GM12878 (cell line): Measurements from ENCODE around the gene PARP16. TPM values are rescaled to one million over a fixed set of nuclear protein-coding genes. Genes with fewer than 3 reads are reported as not detected.

Experiments used
- ATAC-seq: fragments of 200-7000 bp; cut with Tn5 transposase; 3 replicates; pipeline ENCODE4 v1.9.1; 2020; ENCODE audit warnings: mild to moderate bottlenecking, moderate library complexity
- BruUV-seq: library from RNA; stranded (reverse); fragments of 400-500 nt; replicated peaks from 2 replicates; lab custom pipeline; 2021; lab: Mats Ljungman, UMichigan
- CTCF ChIA-PET: fragments of 300-600 bp; sonication (Branson Sonifier 250); formaldehyde crosslinking; extraction: SDS; loops from one replicate; lab custom pipeline; 2021; ENCODE audit warnings: inconsistent platforms; lab: Yijun Ruan, JAX
- POLR2A ChIA-PET: fragments of 350-600 bp; formaldehyde crosslinking; extraction: SDS; loops from one replicate; lab custom pipeline; 2021; ENCODE audit warnings: inconsistent platforms; lab: Charles Lee
- RAD21 ChIA-PET: fragments of 300-600 bp; sonication (Branson Sonifier 250); formaldehyde crosslinking; loops from one replicate; lab custom pipeline; 2023; ENCODE audit warnings: antibody characterized with exemption; ENCODE audit not compliant: unreplicated experiment; lab: Charles Lee
- SMC1A ChIA-PET: fragments of 300-600 bp; sonication (Branson Sonifier 250); formaldehyde crosslinking; loops from one replicate; lab custom pipeline; 2023; ENCODE audit not compliant: unreplicated experiment, uncharacterized antibody; lab: Charles Lee
- DNase-seq: peaks from one replicate; pipeline ENCODE4 v3.0.0-alpha.2; 2011; ENCODE audit warnings: low read depth, low spot score
- FAIRE-seq: peaks from 3 replicates; lab custom pipeline; 2011; peaks lifted over from hg19 to GRCh38; lab: Jason Lieb, UNC
- H2AFZ ChIP-seq: 2 replicates; pipeline ENCODE4 v1.6.0; 2011; ENCODE audit warnings: low read depth, low read length, control low read depth; ENCODE audit not compliant: control insufficient read depth
- H3K27ac ChIP-seq: 2 replicates; pipeline ENCODE4 v1.5.1; 2011; ENCODE audit warnings: control low read depth; ENCODE audit not compliant: control insufficient read depth, insufficient read depth
- H3K27me3 ChIP-seq, 2 experiments: replicated peaks in 1 of 2; 2 replicates each; pipeline versions ENCODE4 v1.6.0 to v1.6.1; 2011; ENCODE audit warnings: low read length in 1 of 2; ENCODE audit not compliant: control insufficient read depth in 2 of 2, insufficient read depth in 2 of 2
- H3K36me3 ChIP-seq, 2 experiments: 2 replicates each; pipeline ENCODE4 v1.5.1; 2011; ENCODE audit warnings: low read length in 1 of 2; ENCODE audit not compliant: control insufficient read depth in 2 of 2, insufficient read depth in 2 of 2
- H3K4me1 ChIP-seq: 2 replicates; pipeline ENCODE4 v1.6.1; 2011; ENCODE audit warnings: mild to moderate bottlenecking, low read length, moderate library complexity, mixed read lengths; ENCODE audit not compliant: control insufficient read depth, insufficient read depth
- H3K4me2 ChIP-seq: 2 replicates; pipeline ENCODE4 v1.6.0; 2011; ENCODE audit warnings: control low read depth; ENCODE audit not compliant: control insufficient read depth, insufficient read depth
- H3K4me3 ChIP-seq: fragments of 200-600 bp; sonication (generic); 2 replicates; pipeline ENCODE4 v1.5.1; 2016
- H3K79me2 ChIP-seq: 2 replicates; pipeline ENCODE4 v1.6.0; 2011; ENCODE audit warnings: low read length; ENCODE audit not compliant: control insufficient read depth, insufficient read depth
- H3K9ac ChIP-seq: 2 replicates; pipeline ENCODE4 v1.8.0; 2011; ENCODE audit warnings: low read length, control low read depth, mixed read lengths; ENCODE audit not compliant: control insufficient read depth, insufficient read depth
- H3K9me3 ChIP-seq: replicated peaks from 3 replicates; pipeline ENCODE4 v1.5.1; 2011; ENCODE audit warnings: mild to moderate bottlenecking, low read length; ENCODE audit not compliant: control insufficient read depth, insufficient read depth
- H4K20me1 ChIP-seq: 2 replicates; pipeline ENCODE4 v1.6.0; 2011; ENCODE audit not compliant: control insufficient read depth, insufficient read depth
- ASH2L ChIP-seq: fragments of 300-600, 200-600 bp; sonication (generic); IDR thresholded peaks from 2 replicates; pipeline ENCODE4 v1.6.1; 2017; ENCODE audit warnings: low read depth, mild to moderate bottlenecking, borderline replicate concordance
- ATF7 ChIP-seq: fragments of 450-650 bp; IDR thresholded peaks from 2 replicates; pipeline ENCODE4 v1.6.1; 2016; ENCODE audit warnings: low read depth, mild to moderate bottlenecking
- HDGF ChIP-seq: fragments of 450-650 bp; IDR thresholded peaks from 2 replicates; pipeline ENCODE4 v1.6.1; 2016; ENCODE audit warnings: antibody characterized with exemption
- MYB ChIP-seq: fragments of 150-350 bp; IDR thresholded peaks from 2 replicates; pipeline ENCODE4 v1.6.1; 2014; ENCODE audit warnings: mild to moderate bottlenecking, low read depth, low read length, borderline replicate concordance
- POLR2AphosphoS5 ChIP-seq: IDR thresholded peaks from 2 replicates; pipeline ENCODE4 v1.6.1; 2011; ENCODE audit warnings: mild to moderate bottlenecking, low read length, inconsistent platforms
- SIX5 ChIP-seq: IDR thresholded peaks from 2 replicates; pipeline ENCODE4 v1.6.1; 2011; ENCODE audit warnings: mild to moderate bottlenecking, low read depth, low read length, moderate library complexity; ENCODE audit not compliant: severe bottlenecking
- SPI1 ChIP-seq: IDR thresholded peaks from 2 replicates; pipeline ENCODE4 v1.6.1; 2011; ENCODE audit warnings: low read depth, mild to moderate bottlenecking, low read length, moderate library complexity, borderline replicate concordance; ENCODE audit not compliant: insufficient read depth
- SREBF2 ChIP-seq: IDR thresholded peaks from 2 replicates; pipeline ENCODE4 v1.6.1; 2012; ENCODE audit warnings: mild to moderate bottlenecking, low read length
- STAT3 ChIP-seq: IDR thresholded peaks from 2 replicates; pipeline ENCODE4 v1.6.1; 2011; ENCODE audit warnings: low read depth, low read length, improper control_type of control experiment
- TARDBP ChIP-seq: IDR thresholded peaks from 2 replicates; pipeline ENCODE4 v1.6.1; 2016; ENCODE audit warnings: borderline replicate concordance
- YBX1 ChIP-seq: fragments of 450-650 bp; IDR thresholded peaks from 2 replicates; pipeline ENCODE4 v1.6.1; 2016; ENCODE audit warnings: antibody characterized with exemption
- ZNF217 ChIP-seq: fragments of 450-650 bp; IDR thresholded peaks from 2 replicates; pipeline ENCODE4 v1.6.1; 2017; ENCODE audit warnings: antibody characterized with exemption, mild to moderate bottlenecking
- WGBS: methylation state at CpG from one replicate; pipeline ENCODE4 v1.1.6; 2016; ENCODE audit warnings: low lambda C conversion rate; ENCODE audit not compliant: insufficient replicate concordance, insufficient coverage; ENCODE audit errors: missing lambda C conversion rate; 5-methylcytosine and 5-hydroxymethylcytosine counted together
- in situ Hi-C: fragments of 300-500 bp; cut with MboI; formaldehyde crosslinking; loops from 9 replicates; pipeline ENCODE4 v1.14.3; 2018; ENCODE audit warnings: mixed read lengths
- intact Hi-C: fragments of 100-400 bp; cut with micrococcal nuclease; formaldehyde crosslinking; loops from one replicate; pipeline ENCODE4 v1.14.2; 2022; ENCODE audit not compliant: unreplicated experiment
- polyA plus RNA-seq, 11 experiments: library from polyadenylated mRNA; depleted of rRNA in 4 of 11; unstranded in 6 of 11; stranded (reverse) in 5 of 11; fragments of >200 nt; fragmentation: Nextera tagmentation in 4 of 11; fragmentation: Illumina TruSeq in 1 of 11; extraction: Ambion mirVana in 4 of 11; extraction: Trizol in 1 of 11; gene quantifications; 1 replicate in 1 of 11; 2 replicates in 10 of 11; pipeline versions ENCODE4 v1.2.1 to v1.2.3, GENCODE V29; 2011 to 2016; ENCODE audit warnings: inconsistent platforms in 2 of 11, missing spikeins in 2 of 11, low read depth in 1 of 11
- total RNA-seq, 4 experiments: library from RNA; depleted of rRNA in 3 of 4; stranded (reverse); fragments of >200 nt in 3 of 4; fragmentation: Illumina TruSeq in 1 of 4; extraction: Trizol in 1 of 4; gene quantifications; 2 replicates each; pipeline versions ENCODE4 v1.2.1 to v1.2.3, GENCODE V29; 2013 to 2021
- TF ChIP-seq, protein P1 (sequence below): IDR thresholded peaks from 2 replicates; pipeline ENCODE4 v1.6.1; 2012; ENCODE audit warnings: low read depth, low read length, improper control_type of control experiment
- TF ChIP-seq, protein P2 (sequence below): fragments of 450-650 bp; IDR thresholded peaks from 2 replicates; pipeline ENCODE4 v1.6.1; 2017; ENCODE audit warnings: mild to moderate bottlenecking, moderate library complexity

Gene PARP16
- total and polyA plus RNA-seq, 10 of the 15 experiments (the other 5 are each of a cell fraction or from before 2014, with no cell fraction given), result 4.9 to 15.7 (median 9.9) TPM

DNA sequence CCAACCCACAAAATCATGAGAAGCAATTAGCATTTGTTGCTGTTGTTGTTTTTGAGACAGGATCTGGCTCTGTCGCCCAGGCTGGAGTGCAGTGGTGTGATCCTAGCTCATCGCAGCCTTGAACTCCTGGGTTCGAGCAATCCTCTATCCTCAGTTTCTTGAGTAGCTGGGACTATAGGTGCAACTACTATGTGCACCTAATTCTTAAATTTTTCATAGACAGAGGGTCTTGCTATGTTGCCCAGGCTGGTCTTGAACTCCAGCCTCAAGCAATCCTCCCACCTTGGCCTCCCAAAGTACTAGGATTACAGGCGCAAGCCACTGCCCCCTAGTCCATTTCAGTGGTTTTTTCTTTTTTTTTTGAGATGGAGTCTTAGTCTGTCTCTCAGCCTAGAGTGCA, 18.3 kb downstream of the PARP16 start:
- no peak overlapping the region for H3K9ac ChIP-seq
- WGBS, result 100% methylated on average over 4 of the region's 4 CpGs
- DNase-seq, result no peak
- peaks cover 3 to 4% of the 10 kb centered on the region in 2 experiments; a peak in 3 of 4 replicates for H3K36me3 ChIP-seq
- RAD21 ChIA-PET, result no interaction called here
- no peak for FAIRE-seq
- H3K27me3 ChIP-seq, result no peaks in the 10 kb centered on the region
- H3K79me2 ChIP-seq, result no peaks in the 10 kb centered on the region
- H3K4me1 ChIP-seq, result no peaks in the 10 kb centered on the region
- no peak overlapping the region for H3K4me2 ChIP-seq
- in situ Hi-C loops, result no loop called here
- no peak overlapping the region for H2AFZ ChIP-seq
- SMC1A ChIA-PET, result interaction anchor here (1.6 to 1.8 kb wide), 2 partner anchors 9 to 59 kb away, joined by 3 read pairs; no protein-coding TSS in a partner anchor
- POLR2A ChIA-PET, result interaction anchor here (0.7 kb wide), 1 partner anchor 353 kb away, joined by 3 read pairs; no protein-coding TSS in a partner anchor
- H3K4me3 ChIP-seq, result no peak overlapping the region
- no peak for ATAC-seq
- intact Hi-C loops, result no loop called here
- TF ChIP-seq ATF7, result no peak
- TF ChIP-seq STAT3, result no peak
- TF ChIP-seq POLR2AphosphoS5, result no peak
- no peak for TF ChIP-seq SPI1
- TF ChIP-seq, protein P1, sequence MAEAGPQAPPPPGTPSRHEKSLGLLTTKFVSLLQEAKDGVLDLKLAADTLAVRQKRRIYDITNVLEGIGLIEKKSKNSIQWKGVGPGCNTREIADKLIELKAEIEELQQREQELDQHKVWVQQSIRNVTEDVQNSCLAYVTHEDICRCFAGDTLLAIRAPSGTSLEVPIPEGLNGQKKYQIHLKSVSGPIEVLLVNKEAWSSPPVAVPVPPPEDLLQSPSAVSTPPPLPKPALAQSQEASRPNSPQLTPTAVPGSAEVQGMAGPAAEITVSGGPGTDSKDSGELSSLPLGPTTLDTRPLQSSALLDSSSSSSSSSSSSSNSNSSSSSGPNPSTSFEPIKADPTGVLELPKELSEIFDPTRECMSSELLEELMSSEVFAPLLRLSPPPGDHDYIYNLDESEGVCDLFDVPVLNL, result no peak
- no peak for TF ChIP-seq TARDBP
- TF ChIP-seq SIX5, result no peak
- no peak for TF ChIP-seq ASH2L
- no peak for TF ChIP-seq YBX1
- no peak for TF ChIP-seq HDGF
- TF ChIP-seq MYB, result no peak
- no peak for TF ChIP-seq ZNF217
- TF ChIP-seq SREBF2, result no peak
- TF ChIP-seq, protein P2, sequence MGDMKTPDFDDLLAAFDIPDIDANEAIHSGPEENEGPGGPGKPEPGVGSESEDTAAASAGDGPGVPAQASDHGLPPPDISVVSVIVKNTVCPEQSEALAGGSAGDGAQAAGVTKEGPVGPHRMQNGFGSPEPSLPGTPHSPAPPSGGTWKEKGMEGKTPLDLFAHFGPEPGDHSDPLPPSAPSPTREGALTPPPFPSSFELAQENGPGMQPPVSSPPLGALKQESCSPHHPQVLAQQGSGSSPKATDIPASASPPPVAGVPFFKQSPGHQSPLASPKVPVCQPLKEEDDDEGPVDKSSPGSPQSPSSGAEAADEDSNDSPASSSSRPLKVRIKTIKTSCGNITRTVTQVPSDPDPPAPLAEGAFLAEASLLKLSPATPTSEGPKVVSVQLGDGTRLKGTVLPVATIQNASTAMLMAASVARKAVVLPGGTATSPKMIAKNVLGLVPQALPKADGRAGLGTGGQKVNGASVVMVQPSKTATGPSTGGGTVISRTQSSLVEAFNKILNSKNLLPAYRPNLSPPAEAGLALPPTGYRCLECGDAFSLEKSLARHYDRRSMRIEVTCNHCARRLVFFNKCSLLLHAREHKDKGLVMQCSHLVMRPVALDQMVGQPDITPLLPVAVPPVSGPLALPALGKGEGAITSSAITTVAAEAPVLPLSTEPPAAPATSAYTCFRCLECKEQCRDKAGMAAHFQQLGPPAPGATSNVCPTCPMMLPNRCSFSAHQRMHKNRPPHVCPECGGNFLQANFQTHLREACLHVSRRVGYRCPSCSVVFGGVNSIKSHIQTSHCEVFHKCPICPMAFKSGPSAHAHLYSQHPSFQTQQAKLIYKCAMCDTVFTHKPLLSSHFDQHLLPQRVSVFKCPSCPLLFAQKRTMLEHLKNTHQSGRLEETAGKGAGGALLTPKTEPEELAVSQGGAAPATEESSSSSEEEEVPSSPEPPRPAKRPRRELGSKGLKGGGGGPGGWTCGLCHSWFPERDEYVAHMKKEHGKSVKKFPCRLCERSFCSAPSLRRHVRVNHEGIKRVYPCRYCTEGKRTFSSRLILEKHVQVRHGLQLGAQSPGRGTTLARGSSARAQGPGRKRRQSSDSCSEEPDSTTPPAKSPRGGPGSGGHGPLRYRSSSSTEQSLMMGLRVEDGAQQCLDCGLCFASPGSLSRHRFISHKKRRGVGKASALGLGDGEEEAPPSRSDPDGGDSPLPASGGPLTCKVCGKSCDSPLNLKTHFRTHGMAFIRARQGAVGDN, result no peak
- no peaks in the 10 kb centered on the region for H4K20me1 ChIP-seq
- H3K9me3 ChIP-seq, result no peaks in the 10 kb centered on the region
- H3K27ac ChIP-seq, result no peak overlapping the region
- BruUV-seq, result no TSS peak
- CTCF ChIA-PET, result interaction anchor here (2.5 kb wide), 1 partner anchor 234 kb away, joined by 7 read pairs; no protein-coding TSS in a partner anchor
